H1 (cell line): ENCODE results near the gene ANKEF1. TPM values are rescaled to one million over a fixed set of nuclear protein-coding genes. Genes with fewer than 3 reads are reported as not detected.

ENCODE experiments used
- CTCF ChIA-PET: fragments of 300-600 bp; sonication (Branson Sonifier 250); formaldehyde crosslinking; loops from one replicate; lab custom pipeline; 2021; ENCODE audit not compliant: partially characterized antibody; lab: Charles Lee
- POLR2A ChIA-PET: fragments of 300-600 bp; sonication (Branson Sonifier 250); formaldehyde crosslinking; loops from one replicate; lab custom pipeline; 2021; ENCODE audit warnings: inconsistent platforms; ENCODE audit not compliant: partially characterized antibody; lab: Charles Lee
- DNase-seq, 2 experiments: peaks; one replicate each; pipeline versions ENCODE4 v3.0.0 to v3.0.0-alpha.2; 2010 to 2022; ENCODE audit warnings: low spot score in 2 of 2, low read depth in 1 of 2, mixed read lengths in 1 of 2
- FAIRE-seq: peaks from 2 replicates; lab custom pipeline; 2011; peaks lifted over from hg19 to GRCh38; lab: Jason Lieb, UNC
- H2AFZ ChIP-seq: 2 replicates; pipeline ENCODE4 v1.8.1; 2012; ENCODE audit warnings: low read length, inconsistent platforms
- H2AK5ac ChIP-seq: 2 replicates; pipeline ENCODE4 v1.6.1; 2013; ENCODE audit warnings: low read depth, low read length
- H2BK120ac ChIP-seq: replicated peaks from 2 replicates; pipeline ENCODE3; 2013; ENCODE audit warnings: low read depth, low read length, inconsistent platforms
- H2BK12ac ChIP-seq: 2 replicates; pipeline ENCODE4 v1.6.1; 2013; ENCODE audit warnings: low read depth, low read length
- H2BK15ac ChIP-seq: 2 replicates; pipeline ENCODE4 v1.6.1; 2013; ENCODE audit warnings: low read length
- H2BK20ac ChIP-seq: 2 replicates; pipeline ENCODE4 v1.6.1; 2013; ENCODE audit warnings: low read length
- H2BK5ac ChIP-seq: 2 replicates; pipeline ENCODE4 v1.6.1; 2013; ENCODE audit warnings: low read depth, low read length
- H3K14ac ChIP-seq: 2 replicates; pipeline ENCODE4 v1.6.1; 2013; ENCODE audit warnings: inconsistent platforms; ENCODE audit not compliant: insufficient read length
- H3K18ac ChIP-seq: 2 replicates; pipeline ENCODE4 v1.6.1; 2013; ENCODE audit warnings: low read length; ENCODE audit errors: extremely low read depth
- H3K23ac ChIP-seq: 2 replicates; pipeline ENCODE4 v1.6.1; 2013; ENCODE audit warnings: inconsistent platforms; ENCODE audit not compliant: insufficient read length
- H3K23me2 ChIP-seq: 2 replicates; pipeline ENCODE4 v1.6.1; 2013; ENCODE audit warnings: low read depth, low read length
- H3K27ac ChIP-seq: 2 replicates; pipeline ENCODE4 v1.6.1; 2011; ENCODE audit warnings: low read depth, low read length, inconsistent platforms
- H3K27me3 ChIP-seq, 4 experiments: replicated peaks in 1 of 4; 1 replicate in 1 of 4; 2 replicates in 3 of 4; pipeline versions ENCODE4 v1.6.1 to v1.8.1; 2011 to 2013; ENCODE audit warnings: low read length in 3 of 4, mild to moderate bottlenecking in 3 of 4, inconsistent platforms in 2 of 4, mixed read lengths in 2 of 4, moderate library complexity in 1 of 4; ENCODE audit not compliant: control insufficient read depth in 3 of 4, insufficient read depth in 3 of 4; ENCODE audit errors: extremely low read depth in 1 of 4
- H3K36me3 ChIP-seq, 4 experiments: 2 replicates each; pipeline versions ENCODE4 v1.6.1 to v1.8.1; 2011 to 2013; ENCODE audit warnings: mild to moderate bottlenecking in 4 of 4, low read length in 3 of 4, moderate library complexity in 2 of 4, control low read depth in 1 of 4, inconsistent platforms in 1 of 4; ENCODE audit not compliant: insufficient read depth in 4 of 4, control insufficient read depth in 2 of 4
- H3K4ac ChIP-seq: replicated peaks from 2 replicates; pipeline ENCODE3; 2013; ENCODE audit warnings: low read length, low read depth, mixed read lengths, inconsistent platforms; ENCODE audit not compliant: insufficient read length
- H3K4me1 ChIP-seq, 4 experiments: replicated peaks in 1 of 4; 1 replicate in 1 of 4; 2 replicates in 3 of 4; pipeline versions ENCODE4 v1.6.1 to v1.8.1; 2011 to 2013; ENCODE audit warnings: low read length in 3 of 4, inconsistent platforms in 2 of 4, mixed read lengths in 1 of 4; ENCODE audit not compliant: insufficient read depth in 4 of 4, control insufficient read depth in 3 of 4
- H3K4me2 ChIP-seq, 2 experiments: 2 replicates each; pipeline versions ENCODE4 v1.6.1 to v1.8.1; 2011 to 2013; ENCODE audit warnings: low read depth in 2 of 2, low read length in 2 of 2, control low read depth in 1 of 2, inconsistent platforms in 1 of 2, mild to moderate bottlenecking in 1 of 2; ENCODE audit not compliant: insufficient read depth in 1 of 2
- H3K4me3 ChIP-seq, 4 experiments: fragments of 200-600, 300-600 bp in 1 of 4; sonication (generic), shearing (Covaris generic), sonication (Bioruptor Twin) in 1 of 4; 2 replicates each; pipeline versions ENCODE4 v1.5.1 to v1.8.1; 2011 to 2016; ENCODE audit warnings: low read length in 4 of 4, low read depth in 3 of 4, control low read depth in 2 of 4, inconsistent platforms in 2 of 4, mild to moderate bottlenecking in 2 of 4, mixed read lengths in 1 of 4, moderate library complexity in 1 of 4; ENCODE audit not compliant: insufficient read depth in 2 of 4; ENCODE audit errors: extremely low read depth in 1 of 4
- H3K56ac ChIP-seq: replicated peaks from 2 replicates; pipeline ENCODE3; 2013; ENCODE audit warnings: low read depth, mild to moderate bottlenecking, mixed read lengths, low read length, inconsistent platforms; ENCODE audit not compliant: insufficient read length
- H3K79me1 ChIP-seq: 2 replicates; pipeline ENCODE4 v1.6.1; 2013; ENCODE audit warnings: low read depth, low read length, control low read depth
- H3K79me2 ChIP-seq, 2 experiments: 2 replicates each; pipeline versions ENCODE4 v1.6.1 to v1.8.1; 2012 to 2013; ENCODE audit warnings: low read length in 2 of 2, mild to moderate bottlenecking in 2 of 2, inconsistent platforms in 1 of 2; ENCODE audit not compliant: insufficient read depth in 2 of 2, control insufficient read depth in 1 of 2
- H3K9ac ChIP-seq, 4 experiments: replicated peaks in 1 of 4; 1 replicate in 1 of 4; 2 replicates in 3 of 4; pipeline versions ENCODE4 v1.6.1 to v1.8.1; 2011 to 2013; ENCODE audit warnings: low read depth in 3 of 4, low read length in 3 of 4, control low read depth in 2 of 4, mild to moderate bottlenecking in 2 of 4, moderate library complexity in 2 of 4, inconsistent platforms in 1 of 4; ENCODE audit errors: extremely low read depth in 1 of 4
- H3K9me3 ChIP-seq, 2 experiments: 2 replicates each; pipeline versions ENCODE4 v1.6.1 to v1.8.1; 2012 to 2013; ENCODE audit warnings: mild to moderate bottlenecking in 2 of 2, moderate library complexity in 2 of 2, control low read depth in 1 of 2, inconsistent platforms in 1 of 2, low read depth in 1 of 2, low read length in 1 of 2, mixed read lengths in 1 of 2; ENCODE audit not compliant: insufficient read depth in 2 of 2
- H4K20me1 ChIP-seq, 2 experiments: replicated peaks in 1 of 2; 2 replicates each; pipeline versions ENCODE3 to v1.8.1; 2011 to 2013; ENCODE audit warnings: inconsistent platforms in 2 of 2, low read length in 2 of 2, mild to moderate bottlenecking in 1 of 2; ENCODE audit not compliant: insufficient read depth in 2 of 2, control insufficient read depth in 1 of 2
- H4K5ac ChIP-seq: 2 replicates; pipeline ENCODE4 v1.6.1; 2013; ENCODE audit warnings: low read length, low read depth, mixed read lengths, inconsistent platforms; ENCODE audit not compliant: insufficient read length
- H4K8ac ChIP-seq: 2 replicates; pipeline ENCODE4 v1.8.0; 2013; ENCODE audit warnings: mild to moderate bottlenecking, moderate library complexity, low read length, inconsistent platforms; ENCODE audit not compliant: insufficient read depth; ENCODE audit errors: extremely low read depth
- H4K91ac ChIP-seq: replicated peaks from 2 replicates; pipeline ENCODE3; 2013; ENCODE audit warnings: low read length, mixed read lengths, inconsistent platforms; ENCODE audit not compliant: insufficient read length
- ASH2L ChIP-seq: fragments of 200-600, 300-600 bp; sonication (generic); IDR thresholded peaks from one replicate; pipeline ENCODE4 v1.7.1; 2017; ENCODE audit warnings: low read length
- BCL11A ChIP-seq, 2 experiments: IDR thresholded peaks; one replicate each; pipeline ENCODE4 v1.6.1; 2011; ENCODE audit warnings: low read depth in 2 of 2, low read length in 2 of 2, mild to moderate bottlenecking in 2 of 2
- CTBP2 ChIP-seq: IDR thresholded peaks from 2 replicates; pipeline ENCODE4 v1.7.0; 2011; ENCODE audit warnings: borderline replicate concordance, mild to moderate bottlenecking, moderate library complexity, mixed read lengths, low read length; ENCODE audit not compliant: insufficient read depth, insufficient read length
- EGR1 ChIP-seq: IDR thresholded peaks from 2 replicates; pipeline ENCODE4 v1.6.1; 2011; ENCODE audit warnings: low read depth, low read length, borderline replicate concordance
- EZH2 ChIP-seq: fragments of 200-600 bp; sonication (generic); IDR thresholded peaks from 2 replicates; pipeline ENCODE4 v1.7.1; 2012; ENCODE audit warnings: low read depth, mild to moderate bottlenecking, moderate library complexity, low read length, inconsistent platforms; ENCODE audit not compliant: severe bottlenecking
- GABPA ChIP-seq: IDR thresholded peaks from 2 replicates; pipeline ENCODE4 v1.6.1; 2011; ENCODE audit warnings: mild to moderate bottlenecking, low read length, moderate library complexity, borderline replicate concordance; ENCODE audit not compliant: insufficient read depth
- MAFK ChIP-seq: IDR thresholded peaks from 2 replicates; pipeline ENCODE4 v1.6.1; 2012; ENCODE audit warnings: low read depth, mild to moderate bottlenecking, improper control_type of control experiment, low read length
- POLR2AphosphoS5 ChIP-seq: IDR thresholded peaks from 2 replicates; pipeline ENCODE4 v1.6.1; 2011; ENCODE audit warnings: low read depth, low read length
- RXRA ChIP-seq: IDR thresholded peaks from 2 replicates; pipeline ENCODE4 v1.6.1; 2011; ENCODE audit warnings: low read depth, mild to moderate bottlenecking, low read length, moderate library complexity; ENCODE audit not compliant: insufficient read depth
- SAP30 ChIP-seq: fragments of 300-600 bp; sonication (generic); IDR thresholded peaks from 2 replicates; pipeline ENCODE4 v1.7.1; 2012; ENCODE audit warnings: low read length, moderate library complexity, mild to moderate bottlenecking, inconsistent platforms; ENCODE audit not compliant: insufficient read depth, insufficient replicate concordance
- SP1 ChIP-seq: IDR thresholded peaks from 2 replicates; pipeline ENCODE4 v1.6.1; 2011; ENCODE audit warnings: low read depth, low read length
- SUZ12 ChIP-seq: fragments of 200-600 bp; sonication (generic); IDR thresholded peaks from 2 replicates; pipeline ENCODE4 v1.6.1; 2012; ENCODE audit warnings: mild to moderate bottlenecking, inconsistent platforms, low read length, moderate library complexity, mixed read lengths
- TAF7 ChIP-seq: optimal IDR thresholded peaks from 2 replicates; pipeline ENCODE3; 2011; ENCODE audit warnings: low read depth, mild to moderate bottlenecking, inconsistent platforms, low read length, moderate library complexity, borderline replicate concordance
- TBP ChIP-seq: IDR thresholded peaks from 2 replicates; pipeline ENCODE4 v1.6.1; 2011; ENCODE audit warnings: low read depth, low read length, improper control_type of control experiment
- polyA plus RNA-seq, 7 experiments: library from polyadenylated mRNA; depleted of rRNA in 3 of 7; stranded (reverse) in 5 of 7; unstranded in 2 of 7; fragments of >200 nt in 5 of 7; fragments of 200-250 nt in 2 of 7; gene quantifications; 1 replicate in 5 of 7; 2 replicates in 1 of 7; 4 replicates in 1 of 7; pipeline versions ENCODE4 v1.2.1 to v1.2.3, GENCODE V29; 2011 to 2013; ENCODE audit warnings: missing spikeins in 2 of 7, mixed read lengths in 2 of 7
- total RNA-seq: library from RNA; stranded (reverse); fragmentation: NEBNext Ultra II Directional; extraction: Animal tissue kit (Norgen Biotek cat#: 25700); gene quantifications from 2 replicates; pipeline ENCODE4 v1.2.1, GENCODE V29; 2021
- TF ChIP-seq, protein P1 (sequence below): IDR thresholded peaks from 2 replicates; pipeline ENCODE4 v1.6.1; 2011; ENCODE audit warnings: low read depth, mild to moderate bottlenecking, low read length; ENCODE audit not compliant: insufficient read depth

ANKEF1 gene
- total and polyA plus RNA-seq, 2 of the 8 experiments (the other 6 are each of a cell fraction or from before 2014, with no cell fraction given) = 2.8 to 10.0 TPM

DNA sequence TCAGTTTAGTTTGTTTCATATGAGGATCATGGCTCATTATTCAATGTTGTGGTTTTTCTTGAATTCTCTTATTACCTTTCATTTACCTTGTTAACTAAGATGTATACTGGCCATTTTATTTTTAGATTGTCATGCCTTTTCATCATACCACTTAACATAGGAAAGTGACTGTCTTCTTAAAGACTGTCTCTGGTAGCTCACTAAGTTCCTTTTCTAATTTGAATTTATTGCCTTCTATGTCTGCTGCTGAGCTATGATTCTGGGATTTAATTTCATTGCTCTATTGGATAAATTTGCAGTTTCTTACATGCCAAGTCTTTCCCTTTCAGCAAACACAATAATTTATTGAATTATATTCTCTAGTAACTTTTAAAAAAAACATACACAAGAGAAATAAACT is 49.5 kb upstream of the ANKEF1 start:
- no peak overlapping the region for H2BK20ac ChIP-seq
- no peaks in the 10 kb centered on the region for H3K27me3 ChIP-seq
- no peaks in the 10 kb centered on the region for H4K20me1 ChIP-seq
- H3K14ac ChIP-seq = no peak overlapping the region
- no peaks in the 10 kb centered on the region for H3K36me3 ChIP-seq
- no peak overlapping the region for H2BK15ac ChIP-seq
- no peaks in the 10 kb centered on the region for H3K79me1 ChIP-seq
- no peaks in the 10 kb centered on the region for H3K9me3 ChIP-seq
- H3K18ac ChIP-seq = no peak overlapping the region
- no peak overlapping the region for H3K27ac ChIP-seq
- H3K56ac ChIP-seq = no peak overlapping the region
- POLR2A ChIA-PET = no interaction called here
- no peak overlapping the region for H2BK120ac ChIP-seq
- no peak overlapping the region for H3K23ac ChIP-seq
- H2BK12ac ChIP-seq = no peak overlapping the region
- H4K91ac ChIP-seq = no peak overlapping the region
- H2BK5ac ChIP-seq = no peak overlapping the region
- no peak overlapping the region for H3K4me2 ChIP-seq
- H3K4me1 ChIP-seq = no peaks in the 10 kb centered on the region
- no peaks in the 10 kb centered on the region for H3K79me2 ChIP-seq
- no peak overlapping the region for H3K9ac ChIP-seq
- H2AFZ ChIP-seq = no peak overlapping the region
- CTCF ChIA-PET = interaction anchor here (1.1 to 1.7 kb wide), 4 partner anchors 73 to 107 kb away, joined by 3 to 8 read pairs (median 4); no protein-coding TSS in a partner anchor
- H2AK5ac ChIP-seq = no peak overlapping the region
- no peak for DNase-seq
- no peak for FAIRE-seq
- no peak overlapping the region for H3K4ac ChIP-seq
- no peaks in the 10 kb centered on the region for H3K23me2 ChIP-seq
- H4K8ac ChIP-seq = no peak overlapping the region
- H4K5ac ChIP-seq = no peak overlapping the region
- no peak overlapping the region for H3K4me3 ChIP-seq
- TF ChIP-seq RXRA (no peak), ASH2L (no peak), TAF7 (no peak), CTBP2 (no peak), POLR2AphosphoS5 (no peak), GABPA (no peak), SAP30 (no peak), MAFK (no peak), EZH2 (no peak), SUZ12 (no peak), BCL11A (IDR thresholded peaks at IDR 0.05; ENCODE audit: low read depth in 2 of 2, low read length in 2 of 2) (no peak), EGR1 (no peak), SP1 (no peak), TBP (no peak)
- TF ChIP-seq, protein P1, sequence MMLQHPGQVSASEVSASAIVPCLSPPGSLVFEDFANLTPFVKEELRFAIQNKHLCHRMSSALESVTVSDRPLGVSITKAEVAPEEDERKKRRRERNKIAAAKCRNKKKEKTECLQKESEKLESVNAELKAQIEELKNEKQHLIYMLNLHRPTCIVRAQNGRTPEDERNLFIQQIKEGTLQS = no peak
